Liver (tissue), 3 donors: ENCODE results near the gene C3orf20.

Source experiments
- CTCF ChIP-seq: fragments of 150-350 bp; IDR thresholded peaks from 2 replicates; pipeline ENCODE4 v1.5.1; 2017; ENCODE audit warnings: improper control_type of control experiment, low read depth, low read length; ENCODE audit not compliant: missing input control
- JUND ChIP-seq, 2 donors: IDR thresholded peaks; 2 replicates each; pipeline ENCODE4 v1.6.1; 2016; ENCODE audit warnings: antibody characterized with exemption in 2 of 2
- RAD21 ChIP-seq, 2 donors: IDR thresholded peaks; 2 replicates each; pipeline ENCODE4 v1.6.1; 2016; ENCODE audit warnings: antibody characterized with exemption in 2 of 2, mild to moderate bottlenecking in 2 of 2
- REST ChIP-seq: IDR thresholded peaks from 2 replicates; pipeline ENCODE4 v1.6.1; 2016; ENCODE audit warnings: antibody characterized with exemption, mild to moderate bottlenecking
- TAF1 ChIP-seq: conservative IDR thresholded peaks from 2 replicates; pipeline ENCODE4 v1.6.1; 2016; ENCODE audit warnings: antibody characterized with exemption, mild to moderate bottlenecking
- ZBTB33 ChIP-seq: IDR thresholded peaks from 2 replicates; pipeline ENCODE4 v1.6.1; 2016; ENCODE audit warnings: antibody characterized with exemption
- donor health status: healthy.
- donor health status: healthy.

GRCh38 chr3:14630404-14631100 lies 44.4 kb upstream of the C3orf20 start:
- TF ChIP-seq CTCF: no peak
- no peak for TF ChIP-seq ZBTB33
- no peak for TF ChIP-seq TAF1
- TF ChIP-seq JUND (IDR thresholded peaks at IDR 0.05): no peak
- no peak for TF ChIP-seq REST
- TF ChIP-seq RAD21 (IDR thresholded peaks at IDR 0.05): no peak
